SK-N-MC (cell line): ENCODE results near the gene MYO1F.

ENCODE experiments used
- DNase-seq: peaks from one replicate; pipeline ENCODE4 v3.0.0-alpha.2; 2011; ENCODE audit warnings: low read depth, low spot score
- H3K27ac ChIP-seq: fragments of 200-600 bp; sonication (generic); 2 replicates; pipeline ENCODE4 v1.5.1; 2016; ENCODE audit warnings: mixed run types
- H3K36me3 ChIP-seq: fragments of 200-600 bp; sonication (generic); 2 replicates; pipeline ENCODE4 v1.6.1; 2017; ENCODE audit warnings: antibody characterized with exemption, low read length, mixed read lengths; ENCODE audit not compliant: insufficient read depth
- H3K4me3 ChIP-seq: fragments of 200-600 bp; sonication (generic); 2 replicates; pipeline ENCODE4 v1.5.1; 2016
- H3K9ac ChIP-seq: fragments of 200-600 bp; sonication (generic); 2 replicates; pipeline ENCODE4 v1.8.0; 2017; ENCODE audit warnings: mixed run types, mixed read lengths; ENCODE audit not compliant: insufficient read length
- H3K9me3 ChIP-seq: fragments of 200-600 bp; sonication (generic); 2 replicates; pipeline ENCODE4 v1.6.1; 2017; ENCODE audit warnings: low read depth, mild to moderate bottlenecking, antibody characterized with exemption, low read length, moderate library complexity, mixed read lengths
- EZH2 ChIP-seq: fragments of 200-600 bp; sonication (generic); IDR thresholded peaks from one replicate; pipeline ENCODE4 v1.6.1; 2017; ENCODE audit warnings: antibody characterized with exemption
- FOXP2 ChIP-seq: optimal IDR thresholded peaks from 2 replicates; pipeline ENCODE3; 2011; ENCODE audit warnings: mild to moderate bottlenecking, moderate library complexity; ENCODE audit not compliant: insufficient read depth; ENCODE audit errors: extremely low read length, control extremely low read depth
- POLR2AphosphoS5 ChIP-seq: IDR thresholded peaks from 2 replicates; pipeline ENCODE4 v1.6.1; 2012; ENCODE audit warnings: mild to moderate bottlenecking, low read depth, low read length, borderline replicate concordance

The MYO1F gene

GRCh38 chr19:8614455-8614854, 37.2 kb upstream of the MYO1F start:
- H3K27ac ChIP-seq = no peak overlapping the region
- no peaks in the 10 kb centered on the region for H3K36me3 ChIP-seq
- no peak overlapping the region for H3K4me3 ChIP-seq
- TF ChIP-seq POLR2AphosphoS5 (no peak), EZH2 (no peak), FOXP2 (no peak)
- no peak overlapping the region for H3K9ac ChIP-seq
- no peak for DNase-seq
- H3K9me3 ChIP-seq = no peaks in the 10 kb centered on the region

GRCh38 chr19:8612807-8613171, 35.5 kb upstream of the MYO1F start:
- H3K36me3 ChIP-seq = no peaks in the 10 kb centered on the region
- H3K4me3 ChIP-seq = no peak overlapping the region
- TF ChIP-seq FOXP2 = no peak
- no peak for TF ChIP-seq EZH2
- TF ChIP-seq POLR2AphosphoS5 = no peak
- H3K27ac ChIP-seq = no peak overlapping the region
- H3K9ac ChIP-seq = no peak overlapping the region
- H3K9me3 ChIP-seq = no peaks in the 10 kb centered on the region
- DNase-seq = no peak

GRCh38 chr19:8611877-8612806, 34.9 kb upstream of the MYO1F start:
- no peak overlapping the region for H3K4me3 ChIP-seq
- no peaks in the 10 kb centered on the region for H3K9me3 ChIP-seq
- no peak for DNase-seq

GRCh38 chr19:8611391-8611876, 34.2 kb upstream of the MYO1F start:
- Histone ChIP-seq H3K4me3 (no peak overlapping the region), H3K9me3 (no peaks in the 10 kb centered on the region), H3K27ac (peak overlapping the region; percentile 68; the same call in 1 of the 2 replicates), H3K36me3 (no peaks in the 10 kb centered on the region), H3K9ac (no peak overlapping the region)
- TF ChIP-seq FOXP2 = peak; percentile 87
- no peak for TF ChIP-seq POLR2AphosphoS5
- no peak for TF ChIP-seq EZH2
- DNase-seq = no peak

More at GRCh38 chr19:8611877-8612806, 34.9 kb upstream of the MYO1F start:
- Histone ChIP-seq H3K27ac (peak overlapping the region; percentile 68; the same call in 1 of the 2 replicates), H3K9ac (no peak overlapping the region), H3K36me3 (no peaks in the 10 kb centered on the region)
- no peak for TF ChIP-seq EZH2
- no peak for TF ChIP-seq POLR2AphosphoS5
- TF ChIP-seq FOXP2 = no peak

- Histone ChIP-seq H3K4me3 (peak overlapping the region; percentile 89), H3K27ac (peak overlapping the region; percentile 53; the same call in 1 of the 2 replicates), H3K36me3 (peaks cover 3% of the 10 kb centered on the region; the same call in 1 of the 2 replicates), H3K9me3 (no peaks in the 10 kb centered on the region), H3K9ac (peak overlapping the region; percentile 59)
- DNase-seq = no peak
- TF ChIP-seq POLR2AphosphoS5 (no peak), FOXP2 (no peak), EZH2 (no peak)
These were observed 33.7 kb upstream of the MYO1F start for GRCh38 chr19:8610936-8611300.

- peak within 1 kb of the TSS; percentile 89 for H3K4me3 ChIP-seq
- H3K36me3 ChIP-seq = peaks cover 9% of the 10 kb centered on the region; the same call in 1 of the 2 replicates
- H3K27ac ChIP-seq = peak within 1 kb of the TSS; percentile 53
- no peak for DNase-seq
- TF ChIP-seq EZH2 (no peak), FOXP2 (no peak), POLR2AphosphoS5 (no peak)
- no peaks in the 10 kb centered on the region for H3K9me3 ChIP-seq
- peak within 1 kb of the TSS; percentile 84 for H3K9ac ChIP-seq
These were observed 33.0 kb upstream of the MYO1F start, which contains the start of gene ADAMTS10 for GRCh38 chr19:8610041-8610935. ADAMTS10 (minus strand) TSS chr19:8610715; CDS start chr19:8605710, 5,005 bp downstream.

GRCh38 chr19:8609279-8610040, 32.2 kb upstream of the MYO1F start:
- Histone ChIP-seq H3K36me3 (peaks cover 17% of the 10 kb centered on the region; the same call in 1 of the 2 replicates), H3K4me3 (peak overlapping the region; percentile 89), H3K9me3 (no peaks in the 10 kb centered on the region), H3K9ac (peak overlapping the region; percentile 84), H3K27ac (peak overlapping the region; percentile 53)
- no peak for DNase-seq
- TF ChIP-seq FOXP2 (no peak), EZH2 (no peak), POLR2AphosphoS5 (peak; percentile 13; the same call in 1 of the 2 replicates)
